DOHH2 (cell line): ENCODE measurements around the gene SLC6A6.

Source experiments
- EZH2phosphoT487 ChIP-seq: fragments of 200-600 bp; sonication (generic); IDR thresholded peaks from 2 replicates; pipeline ENCODE4 v1.6.1; 2017; ENCODE audit warnings: borderline replicate concordance, mild to moderate bottlenecking, antibody characterized with exemption, low read length, moderate library complexity, mixed read lengths
- TF ChIP-seq, protein P1 (sequence below): fragments of 200-600 bp; sonication (generic); IDR thresholded peaks from one replicate; pipeline ENCODE4 v1.5.1; 2014; ENCODE audit warnings: antibody characterized with exemption, mild to moderate bottlenecking, low read depth, low read length; ENCODE audit not compliant: poor library complexity, severe bottlenecking

DNA sequence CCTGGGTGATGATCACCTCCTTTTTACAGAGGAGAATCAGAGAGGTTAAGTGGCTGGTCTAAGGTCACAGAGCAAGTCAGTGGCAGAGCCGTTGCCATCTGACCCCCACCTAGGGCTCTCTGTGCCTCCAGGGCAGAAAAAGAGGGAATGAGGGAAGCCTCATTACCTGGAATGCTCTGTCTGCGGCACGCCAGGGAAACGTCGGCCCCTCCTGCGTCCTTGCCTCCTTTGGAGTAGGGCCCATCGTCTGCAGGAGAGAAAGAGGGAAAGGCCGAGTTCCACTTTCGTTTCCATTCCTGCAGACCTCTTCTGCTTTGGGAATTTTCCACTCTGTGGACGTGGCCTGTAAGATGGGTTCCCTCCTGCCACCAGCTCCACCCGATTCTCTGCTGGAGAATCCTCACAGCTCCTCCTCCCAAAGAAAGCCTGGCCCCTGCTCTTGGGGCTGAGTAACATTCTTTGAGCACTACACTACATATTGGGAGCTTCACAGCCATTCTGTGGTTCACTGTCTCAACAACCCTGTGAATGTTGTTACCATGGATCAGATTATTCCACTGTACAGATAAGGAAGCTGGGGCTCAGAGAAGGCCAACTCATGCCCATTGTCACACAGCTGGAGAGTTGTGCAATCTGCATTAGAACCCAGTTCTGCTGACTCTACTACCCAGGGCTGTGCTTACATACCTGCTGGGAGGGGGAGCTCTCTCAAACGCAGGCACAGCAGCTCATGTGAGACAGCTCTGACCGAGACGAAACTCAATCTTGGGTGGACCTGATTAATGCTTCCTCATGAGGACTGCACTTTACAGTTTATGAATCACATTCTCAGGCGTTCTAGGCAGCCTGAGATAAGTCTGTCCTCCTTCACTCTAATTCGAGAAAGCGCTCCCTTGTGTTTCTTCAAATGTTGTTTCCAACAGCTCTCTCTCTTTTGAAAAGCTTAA is 123.6 kb downstream of the SLC6A6 start:
- TF ChIP-seq, protein P1, sequence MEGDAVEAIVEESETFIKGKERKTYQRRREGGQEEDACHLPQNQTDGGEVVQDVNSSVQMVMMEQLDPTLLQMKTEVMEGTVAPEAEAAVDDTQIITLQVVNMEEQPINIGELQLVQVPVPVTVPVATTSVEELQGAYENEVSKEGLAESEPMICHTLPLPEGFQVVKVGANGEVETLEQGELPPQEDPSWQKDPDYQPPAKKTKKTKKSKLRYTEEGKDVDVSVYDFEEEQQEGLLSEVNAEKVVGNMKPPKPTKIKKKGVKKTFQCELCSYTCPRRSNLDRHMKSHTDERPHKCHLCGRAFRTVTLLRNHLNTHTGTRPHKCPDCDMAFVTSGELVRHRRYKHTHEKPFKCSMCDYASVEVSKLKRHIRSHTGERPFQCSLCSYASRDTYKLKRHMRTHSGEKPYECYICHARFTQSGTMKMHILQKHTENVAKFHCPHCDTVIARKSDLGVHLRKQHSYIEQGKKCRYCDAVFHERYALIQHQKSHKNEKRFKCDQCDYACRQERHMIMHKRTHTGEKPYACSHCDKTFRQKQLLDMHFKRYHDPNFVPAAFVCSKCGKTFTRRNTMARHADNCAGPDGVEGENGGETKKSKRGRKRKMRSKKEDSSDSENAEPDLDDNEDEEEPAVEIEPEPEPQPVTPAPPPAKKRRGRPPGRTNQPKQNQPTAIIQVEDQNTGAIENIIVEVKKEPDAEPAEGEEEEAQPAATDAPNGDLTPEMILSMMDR, result no peak
- TF ChIP-seq EZH2phosphoT487, result no peak
